CD8-positive, alpha-beta memory T cell (primary cell): Measurements from ENCODE around the gene BCL6B. TPM values are rescaled to one million over a fixed set of nuclear protein-coding genes. Genes with fewer than 3 reads are reported as not detected.

Experiments
- CTCF ChIA-PET: fragments of 350-600 bp; sonication (Branson Sonifier 250); formaldehyde crosslinking; loops from one replicate; lab custom pipeline; 2021; ENCODE audit warnings: antibody characterized with exemption; lab: Charles Lee
- POLR2A ChIA-PET: fragments of 350-600 bp; sonication (Branson Sonifier 250); formaldehyde crosslinking; loops from one replicate; lab custom pipeline; 2021; ENCODE audit warnings: antibody characterized with exemption; lab: Charles Lee
- DNase-seq, 5 donors: peaks; one replicate each; pipeline versions ENCODE4 v3.0.0 to v3.0.0-alpha.2; 2020 to 2022; ENCODE audit warnings: mixed read lengths in 1 of 5
- H3K27ac ChIP-seq: one replicate; pipeline ENCODE4 v1.7.0; 2013; ENCODE audit warnings: low read depth, mild to moderate bottlenecking, low read length, moderate library complexity
- H3K27me3 ChIP-seq: 2 replicates; pipeline ENCODE4 v1.7.0; 2013; ENCODE audit warnings: low read length, mild to moderate bottlenecking; ENCODE audit not compliant: insufficient read depth, poor library complexity, severe bottlenecking
- H3K36me3 ChIP-seq: 2 replicates; pipeline ENCODE4 v1.7.0; 2013; ENCODE audit warnings: mild to moderate bottlenecking, low read length, moderate library complexity; ENCODE audit not compliant: insufficient read depth
- H3K4me1 ChIP-seq: 2 replicates; pipeline ENCODE4 v1.7.0; 2013; ENCODE audit warnings: mild to moderate bottlenecking, low read length, moderate library complexity; ENCODE audit not compliant: insufficient read depth
- H3K4me3 ChIP-seq: 2 replicates; pipeline ENCODE4 v1.7.0; 2013; ENCODE audit warnings: mild to moderate bottlenecking, low read length
- H3K9me3 ChIP-seq: 2 replicates; pipeline ENCODE4 v1.7.0; 2013; ENCODE audit warnings: mild to moderate bottlenecking, low read length
- H3K27ac Mint-ChIP-seq, 8 donors: one replicate each; pipeline ENCODE4 v1.8.0; 2020 to 2021; ENCODE audit warnings: mixed read lengths in 8 of 8, mild to moderate bottlenecking in 6 of 8, inconsistent platforms in 3 of 8, moderate library complexity in 3 of 8
- H3K27me3 Mint-ChIP-seq, 2 donors: one replicate each; pipeline ENCODE4 v1.8.0; 2020 to 2021; ENCODE audit warnings: mixed read lengths in 2 of 2, mild to moderate bottlenecking in 1 of 2, moderate library complexity in 1 of 2
- H3K36me3 Mint-ChIP-seq, 3 donors: one replicate each; pipeline ENCODE4 v1.8.0; 2020 to 2021; ENCODE audit warnings: mixed read lengths in 3 of 3, inconsistent platforms in 1 of 3, mild to moderate bottlenecking in 1 of 3
- H3K4me1 Mint-ChIP-seq, 3 donors: one replicate each; pipeline ENCODE4 v1.8.0; 2020 to 2021; ENCODE audit warnings: mixed read lengths in 3 of 3, inconsistent platforms in 1 of 3, mild to moderate bottlenecking in 1 of 3
- H3K4me3 Mint-ChIP-seq, 7 donors: one replicate each; pipeline ENCODE4 v1.8.0; 2020 to 2021; ENCODE audit warnings: mixed read lengths in 7 of 7, mild to moderate bottlenecking in 6 of 7, moderate library complexity in 4 of 7, inconsistent platforms in 2 of 7
- H3K9me3 Mint-ChIP-seq, 5 donors: one replicate each; pipeline ENCODE4 v1.8.0; 2020 to 2022; ENCODE audit warnings: mixed read lengths in 5 of 5, mild to moderate bottlenecking in 3 of 5, moderate library complexity in 2 of 5, inconsistent platforms in 1 of 5
- polyA plus RNA-seq: library from polyadenylated mRNA; unstranded; fragments of 300-500 nt; fragmentation: Illumina TruSeq; gene quantifications from one replicate; pipeline ENCODE4 v1.2.3, GENCODE V29; 2021
- total RNA-seq, 2 experiments: library from RNA; stranded (reverse); gene quantifications; one replicate each; pipeline ENCODE4 v1.2.3, GENCODE V29; 2021

The BCL6B gene
- total and polyA plus RNA-seq, 3 experiments from 2014 or later: 0.09 to 0.59 (median 0.24) TPM

- Histone ChIP-seq H3K9me3 (no peaks in the 10 kb centered on the region), H3K4me3 (no peak overlapping the region), H3K27ac (peak overlapping the region; percentile 74), H3K4me1 (no peaks in the 10 kb centered on the region), H3K36me3 (no peaks in the 10 kb centered on the region), H3K27me3 (no peaks in the 10 kb centered on the region)
- H3K36me3 Mint-ChIP-seq: peaks cover 0 to 35% (median 9%) of the 10 kb centered on the region in 3 donors
- no peak for DNase-seq
- CTCF ChIA-PET: interaction anchor here (1.2 to 1.4 kb wide), 2 partner anchors 10 to 80 kb away, joined by 4 read pairs; no protein-coding TSS in a partner anchor
- no peaks in the 10 kb centered on the region for H3K27me3 Mint-ChIP-seq
- peaks cover 0 to 6% (median 0%) of the 10 kb centered on the region in 3 donors for H3K4me1 Mint-ChIP-seq
- no peak overlapping the region for H3K4me3 Mint-ChIP-seq
- H3K9me3 Mint-ChIP-seq: no peaks in the 10 kb centered on the region
- H3K27ac Mint-ChIP-seq: peak overlapping the region in 2 of 8 donors; percentile 2 to 64
- POLR2A ChIA-PET: no interaction called here
Measured at GRCh38 chr17:6994118-6994598, 28.7 kb upstream of the BCL6B start.

- Mint-ChIP-seq H3K4me1 (peaks cover 0 to 8% (median 0%) of the 10 kb centered on the region in 3 donors), H3K27ac (peak overlapping the region in 2 of 8 donors; percentile 17 to 45), H3K9me3 (no peaks in the 10 kb centered on the region), H3K4me3 (no peak overlapping the region), H3K36me3 (peaks cover 0 to 41% (median 12%) of the 10 kb centered on the region in 3 donors), H3K27me3 (no peaks in the 10 kb centered on the region)
- Histone ChIP-seq H3K36me3 (peaks cover 5% of the 10 kb centered on the region), H3K4me1 (no peaks in the 10 kb centered on the region), H3K9me3 (no peaks in the 10 kb centered on the region), H3K27me3 (no peaks in the 10 kb centered on the region), H3K4me3 (no peak overlapping the region), H3K27ac (peak overlapping the region; percentile 74)
- ChIA-PET CTCF (interaction anchor here (1.0 to 1.4 kb wide), 3 partner anchors 9 to 80 kb away, joined by 4 to 6 read pairs (median 4); no protein-coding TSS in a partner anchor), POLR2A (no interaction called here)
- DNase-seq: no peak
Measured at GRCh38 chr17:6994666-6995256, 28.1 kb upstream of the BCL6B start.

GRCh38 chr17:6995500-6996255 lies 27.2 kb upstream of the BCL6B start, which contains the start of gene ALOX12:
Gene ALOX12 (plus strand): TSS chr17:6996049. CDS start chr17:6996118, 69 bp downstream.
- no peaks in the 10 kb centered on the region for H3K27me3 Mint-ChIP-seq
- ChIA-PET POLR2A (interaction anchor here (0.6 kb wide), 1 partner anchor 114 kb away, joined by 3 read pairs; no protein-coding TSS in a partner anchor), CTCF (interaction anchor here (1.0 to 1.1 kb wide), 3 partner anchors 8 to 88 kb away, joined by 3 to 6 read pairs (median 4); no protein-coding TSS in a partner anchor)
- Histone ChIP-seq H3K27ac (no peak within 1 kb of the TSS), H3K36me3 (peaks cover 10% of the 10 kb centered on the region), H3K9me3 (no peaks in the 10 kb centered on the region), H3K27me3 (no peaks in the 10 kb centered on the region), H3K4me3 (no peak within 1 kb of the TSS), H3K4me1 (no peaks in the 10 kb centered on the region)
- H3K4me1 Mint-ChIP-seq: peaks cover 0 to 8% (median 0%) of the 10 kb centered on the region in 3 donors
- no peak for DNase-seq
- no peak within 1 kb of the TSS for H3K4me3 Mint-ChIP-seq
- H3K27ac Mint-ChIP-seq: peak within 1 kb of the TSS in 2 of 8 donors; percentile 17 to 45
- peaks cover 0 to 49% (median 14%) of the 10 kb centered on the region in 3 donors for H3K36me3 Mint-ChIP-seq
- no peaks in the 10 kb centered on the region for H3K9me3 Mint-ChIP-seq

- DNase-seq: no peak
- H3K27ac Mint-ChIP-seq: no peak overlapping the region
- H3K27me3 ChIP-seq: no peaks in the 10 kb centered on the region
- no peaks in the 10 kb centered on the region for H3K9me3 Mint-ChIP-seq
- POLR2A ChIA-PET: no interaction called here
- peaks cover 0 to 9% (median 0%) of the 10 kb centered on the region in 3 donors for H3K4me1 Mint-ChIP-seq
- CTCF ChIA-PET: interaction anchor here (1.0 to 1.1 kb wide), 2 partner anchors 8 to 89 kb away, joined by 3 to 4 read pairs; no protein-coding TSS in a partner anchor
- H3K27ac ChIP-seq: no peak overlapping the region
- H3K4me3 Mint-ChIP-seq: no peak overlapping the region
- H3K9me3 ChIP-seq: no peaks in the 10 kb centered on the region
- H3K36me3 ChIP-seq: peaks cover 12% of the 10 kb centered on the region
- H3K27me3 Mint-ChIP-seq: peaks cover 0 to 1% of the 10 kb centered on the region in 2 donors
- H3K4me3 ChIP-seq: no peak overlapping the region
- no peaks in the 10 kb centered on the region for H3K4me1 ChIP-seq
- peaks cover 0 to 57% (median 18%) of the 10 kb centered on the region in 3 donors for H3K36me3 Mint-ChIP-seq
Measured at GRCh38 chr17:6996256-6997011, 26.4 kb upstream of the BCL6B start.

GRCh38 chr17:6997171-6997570 lies 25.7 kb upstream of the BCL6B start:
- DNase-seq: no peak
- ChIA-PET POLR2A (no interaction called here), CTCF (no interaction called here)
- Mint-ChIP-seq H3K4me1 (peaks cover 0 to 12% (median 3%) of the 10 kb centered on the region in 3 donors), H3K4me3 (no peak overlapping the region), H3K27me3 (peaks cover 0 to 1% of the 10 kb centered on the region in 2 donors), H3K36me3 (peaks cover 3 to 64% (median 24%) of the 10 kb centered on the region in 3 donors), H3K9me3 (no peaks in the 10 kb centered on the region), H3K27ac (peak overlapping the region in 2 of 8 donors; percentile 5 to 25)
- Histone ChIP-seq H3K36me3 (peaks cover 19% of the 10 kb centered on the region), H3K4me1 (no peaks in the 10 kb centered on the region), H3K9me3 (no peaks in the 10 kb centered on the region), H3K4me3 (no peak overlapping the region), H3K27me3 (no peaks in the 10 kb centered on the region), H3K27ac (no peak overlapping the region)

GRCh38 chr17:6998855-6999508 lies 23.9 kb upstream of the BCL6B start:
- H3K9me3 Mint-ChIP-seq: no peaks in the 10 kb centered on the region

More at GRCh38 chr17:6998855-6999508, 23.9 kb upstream of the BCL6B start:
- no peak for DNase-seq
- POLR2A ChIA-PET: no interaction called here
- Mint-ChIP-seq H3K27ac (peak overlapping the region in 2 of 8 donors; percentile 26 to 69), H3K27me3 (peaks cover 0 to 1% of the 10 kb centered on the region in 2 donors), H3K4me3 (no peak overlapping the region), H3K4me1 (peaks cover 6 to 13% (median 13%) of the 10 kb centered on the region in 3 donors), H3K36me3 (peaks cover 4 to 77% (median 28%) of the 10 kb centered on the region in 3 donors)
- H3K27me3 ChIP-seq: no peaks in the 10 kb centered on the region
- CTCF ChIA-PET: interaction anchor here (0.9 to 1.1 kb wide), 2 partner anchors 14 to 89 kb away, joined by 3 to 5 read pairs; no protein-coding TSS in a partner anchor
- peaks cover 27% of the 10 kb centered on the region for H3K36me3 ChIP-seq
- H3K27ac ChIP-seq: peak overlapping the region; percentile 49
- no peaks in the 10 kb centered on the region for H3K4me1 ChIP-seq
- H3K9me3 ChIP-seq: no peaks in the 10 kb centered on the region
- no peak overlapping the region for H3K4me3 ChIP-seq
